Activated naive CD8-positive, alpha-beta T cell treated with anti-CD3 and anti-CD28 coated beads, Interleukin-2, amount 50 U/mL, for 16 hours (primary cell): ENCODE results near the gene TMEM205.

Source experiments
- DNase-seq: peaks from one replicate; pipeline ENCODE4 v3.0.0-alpha.2; 2020; ENCODE audit warnings: low read depth, low spot score

TMEM205 gene

DNA sequence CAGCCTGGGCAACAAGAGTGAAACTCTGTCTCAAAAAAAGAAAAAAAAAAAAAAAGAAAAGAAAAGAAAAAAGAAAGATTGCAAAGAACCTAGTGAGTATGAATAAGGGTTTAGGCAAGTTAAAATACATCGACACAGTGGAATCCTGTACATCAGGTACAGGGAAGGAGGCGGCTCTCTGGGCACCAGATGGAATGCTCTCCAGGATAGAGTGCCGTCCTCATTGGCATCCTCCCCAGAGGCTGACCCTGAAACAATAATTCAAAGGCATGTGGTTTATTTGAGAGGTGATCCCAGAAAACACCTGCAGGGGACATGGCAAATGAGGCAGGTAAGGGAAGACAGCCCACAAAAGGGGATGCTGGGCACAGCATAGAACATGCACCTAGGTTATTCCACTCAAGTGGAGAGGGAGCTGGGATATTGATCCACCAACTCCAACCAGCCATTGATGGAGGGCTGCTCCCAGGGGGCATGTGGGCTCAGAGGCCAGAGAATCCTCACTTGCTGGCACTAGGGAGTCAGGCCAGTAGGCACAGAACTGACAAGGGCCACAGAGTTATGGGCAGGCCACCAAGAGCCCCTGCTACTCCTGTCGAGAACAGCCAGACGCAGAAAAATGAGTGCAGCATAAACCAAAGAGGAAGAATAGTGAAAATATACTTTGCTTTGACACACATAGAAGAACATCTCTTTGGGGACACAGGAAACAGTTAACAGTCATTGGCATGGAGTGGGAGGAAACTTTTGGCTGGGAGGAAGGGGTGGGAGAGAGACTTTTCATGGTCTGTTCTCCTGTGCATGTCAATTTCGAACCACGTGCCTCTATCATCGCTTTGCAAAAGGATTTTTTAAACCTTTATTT, 45.9 kb downstream of the TMEM205 start:
- no peak for DNase-seq

DNA sequence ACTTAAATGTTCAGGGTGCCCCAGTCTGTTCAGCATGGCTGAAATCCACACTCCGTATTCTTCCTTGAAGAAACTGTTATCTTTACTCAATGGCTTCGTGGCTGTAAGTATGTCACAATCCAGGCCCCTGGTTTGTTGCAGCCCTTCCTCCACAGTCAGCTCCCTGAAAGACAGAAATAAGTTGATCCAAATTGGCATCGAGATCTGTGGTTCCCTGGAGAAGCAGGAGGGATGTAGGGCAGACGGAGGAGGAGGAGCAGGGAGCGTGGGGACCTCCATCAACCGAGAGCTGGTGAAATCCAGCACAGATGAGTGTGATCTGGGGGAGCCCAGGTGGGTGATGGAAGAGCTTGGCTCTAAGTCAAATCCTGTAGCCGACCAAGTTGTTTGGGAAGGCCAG, 49.8 kb downstream of the TMEM205 start:
- no peak for DNase-seq

DNA sequence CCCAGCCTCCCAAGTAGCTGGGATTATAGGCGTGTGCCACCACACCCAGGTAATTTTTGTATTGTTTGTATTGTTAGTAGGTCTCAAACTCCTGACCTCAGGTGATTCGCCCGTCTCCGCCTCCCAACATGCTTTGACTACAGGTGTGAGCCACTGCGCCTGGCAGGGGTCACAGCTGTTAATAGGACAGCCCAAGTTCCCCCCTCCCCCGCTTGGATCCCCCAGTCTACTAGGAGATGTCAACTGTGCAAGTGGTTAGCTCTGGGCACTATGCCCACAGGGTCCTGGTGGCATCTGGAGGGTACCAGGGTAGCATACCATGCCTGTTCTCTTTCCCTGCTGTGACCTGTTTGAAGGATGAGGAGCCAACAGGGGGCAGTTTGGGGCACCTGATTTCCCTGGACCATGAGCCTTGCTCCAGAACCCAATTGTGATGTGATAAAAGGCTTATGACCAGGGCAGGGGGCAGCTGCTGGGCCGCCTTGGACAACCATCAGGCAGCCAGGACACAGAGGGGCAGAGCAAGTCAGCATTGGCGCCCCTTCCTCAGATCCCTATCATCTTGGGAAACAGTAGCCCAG, 50.3 kb downstream of the TMEM205 start, which contains the start of gene TSPAN16:
Gene TSPAN16 (plus strand): TSS at position 496 of the 581 bp plus-strand sequence. CDS start 138 bp downstream, outside the sequence.
- no peak for DNase-seq

DNA sequence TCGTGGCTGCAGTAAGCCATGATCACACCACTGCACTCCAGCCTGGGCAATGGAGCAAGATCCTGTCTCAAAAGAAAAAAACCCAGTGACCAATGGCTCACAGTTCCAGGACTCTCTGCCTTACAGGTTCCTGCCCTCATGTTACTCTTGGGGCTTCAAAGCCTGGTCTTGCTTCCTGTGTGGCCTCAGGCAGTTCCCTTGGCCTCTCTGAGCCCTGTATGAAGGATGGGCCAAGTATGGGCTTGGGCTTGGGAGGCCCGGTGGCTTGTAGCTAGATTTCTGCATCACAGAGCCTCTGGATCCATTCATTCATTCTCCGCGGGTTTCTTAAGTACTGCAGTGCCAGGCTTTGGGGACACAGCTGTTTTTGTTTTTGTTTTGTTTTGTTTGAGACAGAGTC, 50.9 kb downstream of the TMEM205 start:
- no peak for DNase-seq

DNA sequence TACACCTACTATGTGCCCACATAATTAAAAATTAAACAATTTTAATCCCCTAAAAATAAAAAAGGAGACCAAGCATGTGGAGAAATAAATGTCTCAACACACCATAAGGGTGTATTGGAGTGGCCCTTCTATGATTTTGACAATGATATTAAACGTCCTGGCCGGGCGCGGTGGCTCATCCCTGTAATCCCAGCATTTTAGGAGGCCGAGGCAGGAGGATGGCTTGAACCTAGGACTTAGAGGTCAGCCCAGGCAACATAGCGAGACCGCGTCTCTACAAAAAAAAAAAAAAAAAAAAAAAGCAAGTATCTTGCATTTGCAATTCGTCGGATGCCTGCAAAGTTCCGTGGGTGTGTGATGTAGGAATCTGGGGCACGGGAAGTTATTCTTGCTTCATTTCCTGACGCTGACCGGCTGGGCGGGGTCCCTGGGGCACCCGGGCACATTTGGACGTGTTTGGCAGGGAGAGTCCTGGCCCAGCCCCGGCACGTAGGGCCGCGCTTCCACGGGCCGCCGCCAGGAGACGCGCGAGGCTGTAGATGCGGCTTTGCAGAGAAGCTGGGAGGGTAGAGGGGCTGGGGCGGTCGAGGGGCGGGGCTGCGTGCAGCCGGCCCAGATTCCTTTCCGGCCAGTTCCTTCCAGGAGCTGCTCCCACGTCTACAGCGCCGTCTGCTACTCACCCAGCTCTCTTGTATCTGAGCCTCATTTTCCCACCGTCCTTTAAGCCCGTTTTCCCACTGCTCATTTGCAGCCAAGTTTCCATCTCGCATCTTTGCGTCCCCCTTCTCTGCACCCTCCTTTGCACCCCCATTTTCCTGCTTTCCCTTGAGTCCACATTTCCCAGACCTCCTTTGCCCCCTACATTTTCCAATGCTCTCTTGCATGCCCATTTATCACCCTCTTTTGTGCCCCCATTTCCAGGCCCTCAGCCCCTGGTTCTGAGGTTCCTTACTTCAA, 52.4 kb downstream of the TMEM205 start:
- DNase-seq: peak; percentile 72
